ENCODE measurements around the gene SOCS1.

SOCS1 gene

GRCh38 chr16:11236461-11237254, 19.3 kb downstream of the SOCS1 start:
- no peaks in the 10 kb centered on the region for H3K9me3 ChIP-seq (ENCODE audit: low read length)
- no peaks in the 10 kb centered on the region for H3K27me3 ChIP-seq (ENCODE audit: control insufficient read depth in 1 of 2, insufficient read depth in 2 of 2, low read length in 2 of 2)
- no peak overlapping the region for H3K9ac ChIP-seq (ENCODE audit: low read length)
- no peak overlapping the region for H3K4me3 ChIP-seq (ENCODE audit: low read depth in 1 of 2, low read length in 2 of 2)
- no peak overlapping the region for H3K27ac ChIP-seq (ENCODE audit: low read depth, low read length)
- no peaks in the 10 kb centered on the region for H3K4me1 ChIP-seq (ENCODE audit: insufficient read depth, low read length)
- no peaks in the 10 kb centered on the region for H3K36me3 ChIP-seq (ENCODE audit: insufficient read depth, low read length)

DNA sequence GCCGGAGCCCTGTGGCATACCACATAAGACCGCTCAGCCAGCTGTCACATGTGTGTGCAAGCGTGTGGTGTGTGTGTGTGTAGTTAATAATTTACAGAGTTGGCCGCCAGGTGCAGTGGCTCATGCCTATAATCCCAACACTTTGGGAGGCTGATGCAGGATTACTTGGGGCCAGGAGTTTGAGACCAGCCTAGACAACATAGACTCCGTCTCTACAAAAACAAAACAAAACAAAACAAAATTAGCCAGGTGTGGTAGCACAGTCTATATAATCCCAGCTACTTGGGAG, 20.4 kb downstream of the SOCS1 start:
- Histone ChIP-seq H3K36me3 (ENCODE audit: insufficient read depth, low read length) (no peaks in the 10 kb centered on the region), H3K27me3 (ENCODE audit: control insufficient read depth in 1 of 2, insufficient read depth in 2 of 2, low read length in 2 of 2) (no peaks in the 10 kb centered on the region), H3K9ac (ENCODE audit: low read length) (no peak overlapping the region), H3K4me3 (ENCODE audit: low read depth in 1 of 2, low read length in 2 of 2) (no peak overlapping the region), H3K4me1 (ENCODE audit: insufficient read depth, low read length) (no peaks in the 10 kb centered on the region), H3K27ac (ENCODE audit: low read depth, low read length) (no peak overlapping the region), H3K9me3 (ENCODE audit: low read length) (no peaks in the 10 kb centered on the region)

DNA sequence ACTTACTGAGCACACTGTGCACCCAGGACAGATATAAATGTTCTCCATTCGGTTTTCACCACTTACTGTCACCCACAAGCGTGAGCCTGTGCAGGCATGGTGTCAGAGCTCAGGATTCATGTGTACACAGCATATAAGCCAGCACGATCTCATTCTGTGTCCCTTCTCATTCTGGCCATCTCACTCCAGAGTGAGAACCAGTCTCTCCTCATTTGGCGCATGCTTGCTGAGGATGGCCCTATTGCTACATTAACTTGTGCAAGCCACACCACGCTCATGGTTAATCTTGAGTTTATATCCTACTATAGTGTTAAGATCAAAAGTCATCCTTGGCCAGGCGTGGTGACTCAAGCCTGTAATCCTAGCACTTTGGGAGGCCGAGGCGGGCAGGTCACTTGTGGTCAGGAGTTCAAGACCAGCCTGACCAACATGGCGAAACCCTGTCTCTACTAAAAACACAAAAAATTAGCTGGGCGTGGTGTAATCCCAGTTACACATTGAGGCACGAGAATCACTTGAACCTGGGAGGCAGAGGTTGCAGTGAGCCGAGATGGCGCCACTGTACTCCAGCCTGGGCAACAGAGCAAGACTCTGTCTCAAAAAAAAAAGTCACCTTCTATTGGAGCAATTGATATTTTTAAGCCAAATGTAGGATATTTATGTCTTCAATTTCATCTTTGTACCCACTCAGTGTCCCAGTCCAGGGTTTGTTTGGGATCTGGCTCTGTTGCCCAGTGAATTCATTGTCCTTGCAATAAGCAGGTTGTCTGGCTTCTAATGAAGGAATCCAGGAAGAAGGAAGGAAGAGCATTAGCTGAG, 20.9 kb downstream of the SOCS1 start:
- Histone ChIP-seq H3K36me3 (ENCODE audit: insufficient read depth, low read length) (no peaks in the 10 kb centered on the region), H3K4me1 (ENCODE audit: insufficient read depth, low read length) (no peaks in the 10 kb centered on the region), H3K4me3 (ENCODE audit: low read depth in 1 of 2, low read length in 2 of 2) (no peak overlapping the region), H3K27ac (ENCODE audit: low read depth, low read length) (no peak overlapping the region), H3K27me3 (ENCODE audit: control insufficient read depth in 1 of 2, insufficient read depth in 2 of 2, low read length in 2 of 2) (no peaks in the 10 kb centered on the region), H3K9ac (ENCODE audit: low read length) (no peak overlapping the region), H3K9me3 (ENCODE audit: low read length) (no peaks in the 10 kb centered on the region)

GRCh38 chr16:11233727-11234376, 22.2 kb downstream of the SOCS1 start:
- H3K9ac ChIP-seq (ENCODE audit: low read length) = no peak overlapping the region
- no peaks in the 10 kb centered on the region for H3K9me3 ChIP-seq (ENCODE audit: low read length)
- H3K36me3 ChIP-seq (ENCODE audit: insufficient read depth, low read length) = no peaks in the 10 kb centered on the region
- no peak overlapping the region for H3K27ac ChIP-seq (ENCODE audit: low read depth, low read length)
- H3K4me3 ChIP-seq (ENCODE audit: low read depth in 1 of 2, low read length in 2 of 2) = no peak overlapping the region
- H3K4me1 ChIP-seq (ENCODE audit: insufficient read depth, low read length) = no peaks in the 10 kb centered on the region
- H3K27me3 ChIP-seq (ENCODE audit: control insufficient read depth in 1 of 2, insufficient read depth in 2 of 2, low read length in 2 of 2) = no peaks in the 10 kb centered on the region

DNA sequence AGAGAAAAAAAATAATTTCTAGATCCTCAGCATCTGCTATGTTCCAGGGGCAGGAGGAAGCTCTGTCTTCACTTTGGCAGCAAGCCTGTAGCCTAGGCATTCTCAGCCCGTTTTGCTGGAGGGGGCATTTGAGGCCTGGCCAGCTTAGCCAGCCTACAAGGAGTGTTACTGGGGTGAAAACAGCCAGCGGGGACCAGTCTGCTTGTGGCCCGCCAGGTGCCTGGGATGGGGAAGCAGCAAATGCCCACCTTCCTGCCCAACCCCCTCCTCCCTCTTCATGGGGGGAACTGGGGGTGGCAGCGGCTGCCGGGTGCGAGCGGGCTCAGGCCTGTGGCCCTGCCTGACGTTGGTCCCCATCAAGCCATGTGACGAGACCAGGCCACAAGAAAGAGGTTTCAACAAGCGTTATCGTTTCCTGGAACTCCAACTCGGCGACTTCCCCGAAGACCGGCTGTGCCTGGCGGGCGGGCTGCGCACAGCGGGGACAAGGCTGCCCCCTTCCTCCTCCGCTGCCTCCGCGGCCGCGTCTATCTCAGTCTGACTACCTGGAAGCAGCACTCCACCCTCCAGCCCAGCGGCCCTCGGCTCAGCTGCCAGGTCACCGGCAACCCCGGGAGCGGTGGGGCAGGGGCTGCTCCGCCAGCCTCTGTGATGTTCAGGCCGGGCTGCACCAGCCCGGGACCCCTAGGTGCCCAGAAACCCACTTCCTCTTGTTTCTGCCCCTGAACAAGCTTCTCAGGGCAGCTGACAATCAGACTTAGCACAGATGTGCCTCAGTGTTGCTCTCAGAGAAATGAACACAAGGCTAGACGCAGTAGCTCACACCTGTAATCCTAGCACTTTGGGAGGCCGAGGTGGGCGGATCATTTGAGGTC, 22.9 kb downstream of the SOCS1 start:
- H3K36me3 ChIP-seq (ENCODE audit: insufficient read depth, low read length) = no peaks in the 10 kb centered on the region
- H3K27me3 ChIP-seq (ENCODE audit: control insufficient read depth in 1 of 2, insufficient read depth in 2 of 2, low read length in 2 of 2) = no peaks in the 10 kb centered on the region
- H3K9me3 ChIP-seq (ENCODE audit: low read length) = no peaks in the 10 kb centered on the region
- no peak overlapping the region for H3K4me3 ChIP-seq (ENCODE audit: low read depth in 1 of 2, low read length in 2 of 2)
- H3K27ac ChIP-seq (ENCODE audit: low read depth, low read length) = no peak overlapping the region
- no peaks in the 10 kb centered on the region for H3K4me1 ChIP-seq (ENCODE audit: insufficient read depth, low read length)
- no peak overlapping the region for H3K9ac ChIP-seq (ENCODE audit: low read length)

- no peaks in the 10 kb centered on the region for H3K4me1 ChIP-seq (ENCODE audit: insufficient read depth, low read length)
- H3K36me3 ChIP-seq (ENCODE audit: insufficient read depth, low read length) = no peaks in the 10 kb centered on the region
- H3K9me3 ChIP-seq (ENCODE audit: low read length) = no peaks in the 10 kb centered on the region
- H3K4me3 ChIP-seq (ENCODE audit: low read depth in 1 of 2, low read length in 2 of 2) = no peak overlapping the region
- no peak overlapping the region for H3K27ac ChIP-seq (ENCODE audit: low read depth, low read length)
- no peak overlapping the region for H3K9ac ChIP-seq (ENCODE audit: low read length)
- no peaks in the 10 kb centered on the region for H3K27me3 ChIP-seq (ENCODE audit: control insufficient read depth in 1 of 2, insufficient read depth in 2 of 2, low read length in 2 of 2)
Observed at GRCh38 chr16:11232302-11232851, 23.6 kb downstream of the SOCS1 start.

- no peaks in the 10 kb centered on the region for H3K9me3 ChIP-seq (ENCODE audit: low read length)
- no peaks in the 10 kb centered on the region for H3K27me3 ChIP-seq (ENCODE audit: control insufficient read depth in 1 of 2, insufficient read depth in 2 of 2, low read length in 2 of 2)
- H3K4me1 ChIP-seq (ENCODE audit: insufficient read depth, low read length) = no peaks in the 10 kb centered on the region
- H3K36me3 ChIP-seq (ENCODE audit: insufficient read depth, low read length) = no peaks in the 10 kb centered on the region
- no peak overlapping the region for H3K4me3 ChIP-seq (ENCODE audit: low read depth in 1 of 2, low read length in 2 of 2)
- no peak overlapping the region for H3K9ac ChIP-seq (ENCODE audit: low read length)
- no peak overlapping the region for H3K27ac ChIP-seq (ENCODE audit: low read depth, low read length)
Observed at GRCh38 chr16:11231367-11231970, 24.5 kb downstream of the SOCS1 start.

- no peaks in the 10 kb centered on the region for H3K4me1 ChIP-seq (ENCODE audit: insufficient read depth, low read length)
- no peaks in the 10 kb centered on the region for H3K36me3 ChIP-seq (ENCODE audit: insufficient read depth, low read length)
- no peaks in the 10 kb centered on the region for H3K27me3 ChIP-seq (ENCODE audit: control insufficient read depth in 1 of 2, insufficient read depth in 2 of 2, low read length in 2 of 2)
- H3K9me3 ChIP-seq (ENCODE audit: low read length) = no peaks in the 10 kb centered on the region
- H3K27ac ChIP-seq (ENCODE audit: low read depth, low read length) = no peak overlapping the region
- no peak overlapping the region for H3K9ac ChIP-seq (ENCODE audit: low read length)
- H3K4me3 ChIP-seq (ENCODE audit: low read depth in 1 of 2, low read length in 2 of 2) = no peak overlapping the region
Observed at GRCh38 chr16:11229906-11230305, 26.1 kb downstream of the SOCS1 start.

DNA sequence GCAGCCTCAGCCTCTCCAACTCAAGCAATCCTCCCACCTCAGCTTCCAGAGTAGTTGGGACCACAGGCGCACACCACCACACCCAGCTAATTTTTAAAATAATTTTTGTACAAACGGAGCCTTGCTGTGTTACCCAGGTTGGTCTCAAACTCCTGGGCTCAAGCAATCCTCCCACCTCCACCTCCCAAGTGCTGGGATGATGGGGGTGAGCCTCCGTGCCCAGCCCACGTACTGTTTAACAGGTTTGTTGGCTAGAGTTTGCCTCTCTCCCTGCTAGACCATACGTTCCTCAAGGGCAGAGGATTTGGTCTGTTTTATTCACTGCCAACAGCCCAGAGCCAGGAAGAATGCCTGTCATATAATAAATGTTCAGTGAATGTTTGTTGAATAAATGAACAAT, 26.6 kb downstream of the SOCS1 start:
- Histone ChIP-seq H3K27ac (ENCODE audit: low read depth, low read length) (no peak overlapping the region), H3K9ac (ENCODE audit: low read length) (no peak overlapping the region), H3K4me1 (ENCODE audit: insufficient read depth, low read length) (no peaks in the 10 kb centered on the region), H3K9me3 (ENCODE audit: low read length) (no peaks in the 10 kb centered on the region), H3K4me3 (ENCODE audit: low read depth in 1 of 2, low read length in 2 of 2) (no peak overlapping the region), H3K36me3 (ENCODE audit: insufficient read depth, low read length) (no peaks in the 10 kb centered on the region), H3K27me3 (ENCODE audit: control insufficient read depth in 1 of 2, insufficient read depth in 2 of 2, low read length in 2 of 2) (no peaks in the 10 kb centered on the region)

- no peak overlapping the region for H3K27ac ChIP-seq (ENCODE audit: low read depth, low read length)
- no peaks in the 10 kb centered on the region for H3K4me1 ChIP-seq (ENCODE audit: insufficient read depth, low read length)
- no peak overlapping the region for H3K9ac ChIP-seq (ENCODE audit: low read length)
- H3K9me3 ChIP-seq (ENCODE audit: low read length) = no peaks in the 10 kb centered on the region
- no peak overlapping the region for H3K4me3 ChIP-seq (ENCODE audit: low read depth in 1 of 2, low read length in 2 of 2)
- H3K27me3 ChIP-seq (ENCODE audit: control insufficient read depth in 1 of 2, insufficient read depth in 2 of 2, low read length in 2 of 2) = no peaks in the 10 kb centered on the region
- H3K36me3 ChIP-seq (ENCODE audit: insufficient read depth, low read length) = no peaks in the 10 kb centered on the region
Observed at GRCh38 chr16:11225677-11226549, 30.1 kb downstream of the SOCS1 start.

Measured in muscle layer of colon (tissue), 2 donors.